Measurements from ENCODE around the gene ORMDL2. TPM values are rescaled to one million over a fixed set of nuclear protein-coding genes. Genes with fewer than 3 reads are reported as not detected.
"Not testable (repeated sequence)": the region's sequence is repeated elsewhere in the genome, so short reads cannot be mapped to it uniquely, and the experiment has no call there.

Gene ORMDL2
- polyA plus RNA-seq, 4 donors: 27.1 to 50.4 (median 33.3) TPM

DNA sequence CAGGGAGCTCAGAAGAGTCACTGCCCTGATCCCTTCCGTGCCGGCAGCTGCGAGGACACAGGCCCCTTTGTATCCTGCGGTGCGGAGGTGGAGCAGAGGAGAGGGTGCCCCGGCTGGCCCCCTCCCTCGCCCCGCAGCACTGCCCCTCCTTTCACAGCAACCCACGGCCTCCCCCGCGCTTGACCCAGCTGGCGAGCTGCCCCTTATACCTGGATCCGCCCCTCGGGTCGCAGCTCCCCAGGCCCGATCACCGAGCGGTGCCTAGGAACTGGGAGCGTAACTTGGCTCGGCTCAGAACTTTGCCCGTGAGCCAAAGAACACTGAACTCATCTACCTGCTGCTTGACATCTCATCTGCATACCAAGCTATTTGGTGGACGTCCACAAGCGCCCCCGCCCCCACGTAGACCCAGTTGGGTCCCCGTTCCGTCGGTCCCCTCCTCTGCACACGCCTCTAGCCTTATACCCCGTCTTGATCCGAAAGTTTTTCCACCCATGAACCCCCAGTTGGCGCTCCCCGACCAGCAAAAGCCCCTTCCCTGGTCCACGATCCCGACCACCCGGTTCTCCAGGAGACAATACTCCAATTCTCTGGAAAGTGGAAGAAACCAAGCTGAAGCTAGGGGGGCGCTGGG is 12.2 kb downstream of the ORMDL2 start:
- H3K27ac ChIP-seq (ENCODE audit: low read depth in 1 of 3, low read length in 2 of 3): peak overlapping the region; percentile 82 to 97 (median 96)
- no peaks in the 10 kb centered on the region for H3K27me3 ChIP-seq (ENCODE audit: control insufficient read depth in 3 of 3, insufficient read depth in 3 of 3, low read length in 3 of 3)
- peaks cover 10 to 29% (median 10%) of the 10 kb centered on the region in 3 donors for H3K4me1 ChIP-seq (ENCODE audit: control insufficient read depth in 3 of 3, insufficient read depth in 2 of 3, low read depth in 1 of 3, low read length in 2 of 3)
- no peak for FAIRE-seq
- peak; percentile 70 to 78 for DNase-seq
- H3K4me3 ChIP-seq (ENCODE audit: low read depth in 1 of 3, low read length in 3 of 3): peak overlapping the region; percentile 78 to 93 (median 84)
- H3K9me3 ChIP-seq (ENCODE audit: control insufficient read depth in 2 of 2, insufficient read depth in 1 of 2, low read depth in 1 of 2, low read length in 1 of 2): no peaks in the 10 kb centered on the region
- 0 to 1% (median 0%) methylated on average over 31 to 37 of the region's 37 CpGs for WGBS, 3 donors
- H3K36me3 ChIP-seq (ENCODE audit: control insufficient read depth in 3 of 3, insufficient read depth in 2 of 3, low read depth in 1 of 3, low read length in 3 of 3): peaks cover 0 to 28% (median 0%) of the 10 kb centered on the region in 3 donors

DNA sequence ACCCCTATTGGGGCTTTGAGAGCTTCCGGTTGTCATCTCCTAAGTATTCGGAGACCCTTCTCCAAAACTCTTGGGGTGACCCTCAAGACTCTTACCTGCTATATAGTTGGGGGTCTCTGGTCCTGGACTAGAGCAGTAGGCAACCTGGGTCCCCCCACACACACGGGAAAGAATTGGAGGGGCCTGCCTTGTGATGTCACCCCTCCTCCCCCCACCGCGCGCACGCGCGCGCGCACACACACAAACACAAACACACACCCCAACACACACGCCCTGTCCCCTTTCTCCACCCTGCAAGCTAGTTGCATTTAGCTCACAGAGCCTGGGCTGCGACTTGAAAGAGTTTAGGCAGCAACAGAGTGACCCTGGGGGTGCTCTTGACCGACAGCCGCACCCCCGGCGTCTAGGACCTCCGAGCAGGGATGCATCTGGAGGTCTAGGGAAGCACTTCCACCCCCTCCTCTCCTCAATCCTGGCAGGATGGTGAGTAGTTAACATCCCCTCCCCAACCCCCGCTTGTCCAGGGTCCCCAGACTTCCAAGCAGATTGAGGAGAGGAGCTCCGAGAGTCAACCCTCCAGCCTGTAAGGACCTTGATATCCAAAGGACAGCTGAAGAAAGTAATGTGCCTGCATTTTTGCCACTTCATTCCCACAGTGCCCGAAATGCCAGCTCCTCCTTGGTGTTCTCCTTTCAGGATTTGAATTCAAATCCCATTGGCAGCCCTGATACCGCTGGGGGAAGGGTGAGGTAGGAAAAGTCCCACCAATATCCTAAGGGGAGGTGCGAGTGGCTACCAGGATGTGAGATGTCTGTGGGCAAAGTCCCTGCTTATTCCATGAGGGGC is 13.0 kb downstream of the ORMDL2 start:
- H3K4me1 ChIP-seq (ENCODE audit: control insufficient read depth in 3 of 3, insufficient read depth in 2 of 3, low read depth in 1 of 3, low read length in 2 of 3): peaks cover 10 to 28% (median 10%) of the 10 kb centered on the region in 3 donors
- H3K36me3 ChIP-seq (ENCODE audit: control insufficient read depth in 3 of 3, insufficient read depth in 2 of 3, low read depth in 1 of 3, low read length in 3 of 3): peaks cover 0 to 34% (median 0%) of the 10 kb centered on the region in 3 donors
- peak overlapping the region; percentile 82 to 97 (median 96) for H3K27ac ChIP-seq (ENCODE audit: low read depth in 1 of 3, low read length in 2 of 3)
- H3K4me3 ChIP-seq (ENCODE audit: low read depth in 1 of 3, low read length in 3 of 3): peak overlapping the region; percentile 78 to 93 (median 84)
- 3 to 6% (median 4%) methylated on average over 23 of the region's 23 CpGs for WGBS, 3 donors
- H3K9me3 ChIP-seq (ENCODE audit: control insufficient read depth in 2 of 2, insufficient read depth in 1 of 2, low read depth in 1 of 2, low read length in 1 of 2): no peaks in the 10 kb centered on the region
- no peak for FAIRE-seq
- H3K27me3 ChIP-seq (ENCODE audit: control insufficient read depth in 3 of 3, insufficient read depth in 3 of 3, low read length in 3 of 3): no peaks in the 10 kb centered on the region
- peak; percentile 70 to 90 for DNase-seq

DNA sequence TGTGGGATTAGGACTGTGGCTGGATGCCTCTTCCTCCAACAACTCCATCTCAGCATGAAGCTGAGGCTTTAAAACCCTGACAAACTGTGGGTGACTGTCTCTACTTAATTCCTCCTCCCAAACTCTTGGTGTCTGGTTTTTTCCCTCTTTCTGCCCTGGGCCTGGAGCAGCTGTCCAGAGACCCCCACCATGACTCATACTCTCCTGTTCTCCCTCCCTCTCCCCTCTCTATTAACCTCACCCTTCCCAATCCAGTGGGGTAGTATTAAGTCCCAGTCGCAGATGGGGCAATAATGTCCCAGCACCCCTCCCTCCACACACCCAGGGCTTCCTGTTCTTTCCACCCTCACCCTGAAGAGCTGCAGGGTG is 13.6 kb downstream of the ORMDL2 start:
- no peaks in the 10 kb centered on the region for H3K27me3 ChIP-seq (ENCODE audit: control insufficient read depth in 3 of 3, insufficient read depth in 3 of 3, low read length in 3 of 3)
- peak overlapping the region in 2 of 3 donors; percentile 84 to 93 for H3K4me3 ChIP-seq (ENCODE audit: low read depth in 1 of 3, low read length in 3 of 3)
- 10 to 25% (median 24%) methylated on average over 1 of the region's 1 CpG for WGBS, 3 donors
- H3K4me1 ChIP-seq (ENCODE audit: control insufficient read depth in 3 of 3, insufficient read depth in 2 of 3, low read depth in 1 of 3, low read length in 2 of 3): peaks cover 10 to 28% (median 10%) of the 10 kb centered on the region in 3 donors
- peak overlapping the region; percentile 8 to 97 (median 96) for H3K27ac ChIP-seq (ENCODE audit: low read depth in 1 of 3, low read length in 2 of 3)
- peaks cover 0 to 35% (median 0%) of the 10 kb centered on the region in 3 donors for H3K36me3 ChIP-seq (ENCODE audit: control insufficient read depth in 3 of 3, insufficient read depth in 2 of 3, low read depth in 1 of 3, low read length in 3 of 3)
- no peaks in the 10 kb centered on the region for H3K9me3 ChIP-seq (ENCODE audit: control insufficient read depth in 2 of 2, insufficient read depth in 1 of 2, low read depth in 1 of 2, low read length in 1 of 2)
- FAIRE-seq (no peak), DNase-seq (no peak)

DNA sequence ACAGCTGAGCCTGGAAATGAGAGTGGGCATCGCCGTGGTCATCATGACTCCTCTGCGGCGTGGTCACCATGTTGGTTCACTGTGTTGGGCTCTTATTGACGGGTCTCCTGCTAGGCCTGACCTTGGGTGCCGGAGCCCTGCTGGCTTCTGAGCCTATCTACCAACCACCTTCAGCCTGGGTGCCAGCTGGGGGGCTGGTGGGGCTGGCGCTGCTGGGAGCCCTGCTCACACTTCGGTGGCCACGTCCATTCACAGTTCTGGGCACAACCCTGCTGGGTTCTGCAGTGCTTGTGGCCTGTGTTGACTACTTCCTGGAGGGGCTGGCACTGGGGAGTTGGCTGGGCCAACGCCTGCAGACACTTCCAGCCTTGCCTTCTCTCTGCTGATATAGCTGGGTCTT is 15.2 kb downstream of the ORMDL2 start:
- DNase-seq (no peak), FAIRE-seq (no peak)
- no peaks in the 10 kb centered on the region for H3K9me3 ChIP-seq (ENCODE audit: control insufficient read depth in 2 of 2, insufficient read depth in 1 of 2, low read depth in 1 of 2, low read length in 1 of 2)
- peaks cover 0 to 27% (median 0%) of the 10 kb centered on the region in 3 donors for H3K36me3 ChIP-seq (ENCODE audit: control insufficient read depth in 3 of 3, insufficient read depth in 2 of 3, low read depth in 1 of 3, low read length in 3 of 3)
- 92 to 96% (median 93%) methylated on average over 10 of the region's 10 CpGs for WGBS, 3 donors
- no peaks in the 10 kb centered on the region for H3K27me3 ChIP-seq (ENCODE audit: control insufficient read depth in 3 of 3, insufficient read depth in 3 of 3, low read length in 3 of 3)
- no peak overlapping the region for H3K27ac ChIP-seq (ENCODE audit: low read depth in 1 of 3, low read length in 2 of 3)
- peaks cover under 1 to 19% (median 4%) of the 10 kb centered on the region in 3 donors for H3K4me1 ChIP-seq (ENCODE audit: control insufficient read depth in 3 of 3, insufficient read depth in 2 of 3, low read depth in 1 of 3, low read length in 2 of 3)
- no peak overlapping the region for H3K4me3 ChIP-seq (ENCODE audit: low read depth in 1 of 3, low read length in 3 of 3)

DNA sequence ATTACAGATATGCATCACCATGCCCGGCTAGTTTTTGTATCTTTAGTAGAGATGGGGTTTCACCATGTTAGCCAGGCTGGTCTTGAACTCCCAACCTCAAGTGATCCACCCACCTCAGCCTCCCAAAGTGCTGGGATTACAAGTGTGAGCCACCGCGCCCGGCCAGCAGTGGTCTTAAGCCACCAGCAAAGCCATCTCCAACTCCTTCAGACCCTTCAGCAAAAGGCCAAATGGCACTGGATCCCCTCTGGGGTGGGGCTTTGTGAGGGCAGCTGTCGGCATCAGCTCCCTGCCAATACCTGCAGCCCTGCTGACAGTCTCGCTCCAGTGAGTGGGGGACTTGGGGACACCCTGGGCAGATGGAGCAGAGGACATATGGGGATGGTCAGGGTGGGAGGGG is 16.6 kb downstream of the ORMDL2 start:
- WGBS, 3 donors: 80 to 86% (median 81%) methylated on average over 6 of the region's 6 CpGs
- peaks cover 0 to 13% (median 0%) of the 10 kb centered on the region in 3 donors for H3K4me1 ChIP-seq (ENCODE audit: control insufficient read depth in 3 of 3, insufficient read depth in 2 of 3, low read depth in 1 of 3, low read length in 2 of 3)
- not testable (repeated sequence) for DNase-seq; H3K27me3 ChIP-seq (ENCODE audit: control insufficient read depth in 3 of 3, insufficient read depth in 3 of 3, low read length in 3 of 3); H3K9me3 ChIP-seq (ENCODE audit: control insufficient read depth in 2 of 2, insufficient read depth in 1 of 2, low read depth in 1 of 2, low read length in 1 of 2); H3K4me3 ChIP-seq (ENCODE audit: low read depth in 1 of 3, low read length in 3 of 3); FAIRE-seq; H3K27ac ChIP-seq (ENCODE audit: low read depth in 1 of 3, low read length in 2 of 3)
- H3K36me3 ChIP-seq (ENCODE audit: control insufficient read depth in 3 of 3, insufficient read depth in 2 of 3, low read depth in 1 of 3, low read length in 3 of 3): peaks cover 0 to 23% (median 0%) of the 10 kb centered on the region in 3 donors

DNA sequence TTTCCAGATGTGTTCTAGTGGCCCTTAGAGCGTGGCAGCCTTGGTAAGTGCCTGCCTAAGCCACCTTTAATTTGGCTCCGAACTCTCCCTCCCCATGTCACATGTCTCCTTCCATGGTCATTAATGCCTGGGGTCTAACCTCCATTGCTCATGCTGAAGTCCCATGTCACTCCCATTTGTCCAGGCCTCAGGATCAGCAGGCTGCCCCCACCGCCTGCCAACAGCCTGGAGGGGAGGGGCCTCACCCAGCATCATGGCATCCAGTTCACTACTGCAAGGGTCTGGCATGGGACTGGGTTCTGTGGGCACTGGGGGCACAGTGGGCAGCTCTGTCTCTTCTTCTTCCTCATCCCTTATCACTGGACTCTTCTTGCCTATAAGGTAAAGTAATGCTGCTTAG is 20.5 kb downstream of the ORMDL2 start:
- DNase-seq (no peak), FAIRE-seq (no peak)
- H3K4me3 ChIP-seq (ENCODE audit: low read depth in 1 of 3, low read length in 3 of 3): no peak overlapping the region
- no peak overlapping the region for H3K27ac ChIP-seq (ENCODE audit: low read depth in 1 of 3, low read length in 2 of 3)
- 92 to 98% (median 92%) methylated on average over 3 of the region's 3 CpGs for whole genome bisulfite sequencing, 3 donors
- H3K9me3 ChIP-seq (ENCODE audit: control insufficient read depth in 2 of 2, insufficient read depth in 1 of 2, low read depth in 1 of 2, low read length in 1 of 2): no peaks in the 10 kb centered on the region
- peaks cover 0 to 2% (median 0%) of the 10 kb centered on the region in 3 donors for H3K4me1 ChIP-seq (ENCODE audit: control insufficient read depth in 3 of 3, insufficient read depth in 2 of 3, low read depth in 1 of 3, low read length in 2 of 3)
- peaks cover 0 to 16% (median 0%) of the 10 kb centered on the region in 3 donors for H3K36me3 ChIP-seq (ENCODE audit: control insufficient read depth in 3 of 3, insufficient read depth in 2 of 3, low read depth in 1 of 3, low read length in 3 of 3)
- H3K27me3 ChIP-seq (ENCODE audit: control insufficient read depth in 3 of 3, insufficient read depth in 3 of 3, low read length in 3 of 3): peaks cover 0 to 2% (median 0%) of the 10 kb centered on the region in 3 donors

DNA sequence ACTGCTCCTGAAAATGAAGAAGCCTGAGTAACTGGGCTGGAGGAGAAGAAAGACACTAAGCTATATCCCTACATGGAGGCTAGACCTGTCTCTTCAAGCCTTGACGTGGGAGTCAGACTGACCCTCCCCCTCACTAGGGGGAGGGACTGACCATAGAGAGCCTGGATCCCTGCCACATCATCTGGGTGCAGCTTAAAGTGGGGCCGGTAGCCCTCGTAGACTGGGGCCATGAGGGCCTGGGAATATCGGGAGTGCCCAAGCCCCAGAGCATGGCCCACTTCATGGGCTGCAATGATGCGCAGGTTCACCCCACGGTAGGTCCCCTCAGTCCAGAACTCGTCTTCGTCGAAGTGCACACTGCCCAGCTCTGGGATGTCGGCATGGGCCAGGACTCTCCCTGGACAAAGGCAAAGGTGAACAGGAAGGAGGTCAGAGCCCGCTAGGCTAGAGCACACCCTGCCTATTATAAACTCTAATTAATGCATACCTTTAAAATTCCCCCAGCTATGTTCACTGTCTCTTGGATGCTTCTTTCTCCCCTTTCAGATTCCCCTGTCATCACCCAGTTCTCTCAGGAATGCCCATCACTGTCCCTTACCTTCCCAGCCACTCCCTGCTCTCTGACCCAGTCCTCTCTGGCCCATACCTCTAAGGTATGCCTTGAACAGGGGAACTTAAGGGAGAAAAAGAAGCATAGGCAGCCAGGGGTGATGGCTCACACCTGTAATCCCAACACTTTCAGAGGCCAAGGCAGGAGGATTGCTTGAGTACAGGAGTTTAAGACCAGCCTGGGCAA is 21.7 kb downstream of the ORMDL2 start:
- Histone ChIP-seq H3K27ac (ENCODE audit: low read depth in 1 of 3, low read length in 2 of 3) (no peak overlapping the region), H3K9me3 (ENCODE audit: control insufficient read depth in 2 of 2, insufficient read depth in 1 of 2, low read depth in 1 of 2, low read length in 1 of 2) (no peaks in the 10 kb centered on the region), H3K36me3 (ENCODE audit: control insufficient read depth in 3 of 3, insufficient read depth in 2 of 3, low read depth in 1 of 3, low read length in 3 of 3) (peaks cover 0 to 14% (median 0%) of the 10 kb centered on the region in 3 donors), H3K4me3 (ENCODE audit: low read depth in 1 of 3, low read length in 3 of 3) (no peak overlapping the region), H3K27me3 (ENCODE audit: control insufficient read depth in 3 of 3, insufficient read depth in 3 of 3, low read length in 3 of 3) (peaks cover 0 to 2% (median 0%) of the 10 kb centered on the region in 3 donors), H3K4me1 (ENCODE audit: control insufficient read depth in 3 of 3, insufficient read depth in 2 of 3, low read depth in 1 of 3, low read length in 2 of 3) (peaks cover 0 to 2% (median 0%) of the 10 kb centered on the region in 3 donors)
- WGBS, 3 donors: 85 to 87% (median 86%) methylated on average over 11 of the region's 11 CpGs
- no peak for DNase-seq
- FAIRE-seq: no peak

Measured in small intestine (tissue), 7 donors.